WTC11 (cell line): ENCODE results near the gene CPNE9. TPM values are rescaled to one million over a fixed set of nuclear protein-coding genes. Genes with fewer than 3 reads are reported as not detected.

Experiments
- ATF1 ChIP-seq: sonication (generic); formaldehyde crosslinking; IDR thresholded peaks from 2 replicates; pipeline ENCODE4 v1.8.1; 2023; ENCODE audit warnings: mild to moderate bottlenecking, moderate library complexity, missing genetic modification reagents
- CBFB ChIP-seq: sonication (generic); formaldehyde crosslinking; IDR thresholded peaks from 2 replicates; pipeline ENCODE4 v1.8.1; 2022; ENCODE audit warnings: mild to moderate bottlenecking, low read depth, missing genetic modification reagents
- MXD4 ChIP-seq: fragments of 250-450 bp; sonication (Bioruptor Pico); IDR thresholded peaks from 2 replicates; pipeline ENCODE4 v1.8.0; 2021; ENCODE audit warnings: mild to moderate bottlenecking, moderate library complexity, borderline replicate concordance
- NFE2L1 ChIP-seq: sonication (generic); formaldehyde crosslinking; IDR thresholded peaks from 2 replicates; pipeline ENCODE4 v1.8.1; 2023; ENCODE audit warnings: missing genetic modification reagents
- PRRX2 ChIP-seq: fragments of 250-450 bp; sonication (Bioruptor Pico); IDR thresholded peaks from 2 replicates; pipeline ENCODE4 v1.8.0; 2021; ENCODE audit warnings: mild to moderate bottlenecking
- RELA ChIP-seq: sonication (generic); formaldehyde crosslinking; IDR thresholded peaks from 2 replicates; pipeline ENCODE4 v1.8.1; 2022; ENCODE audit warnings: missing genetic modification reagents, mild to moderate bottlenecking, borderline replicate concordance
- RORB ChIP-seq: fragments of 250-450 bp; sonication (Bioruptor Pico); IDR thresholded peaks from 2 replicates; pipeline ENCODE4 v1.9.0; 2021; ENCODE audit warnings: mild to moderate bottlenecking
- SOX15 ChIP-seq: fragments of 250-450 bp; sonication (Bioruptor Pico); IDR thresholded peaks from 2 replicates; pipeline ENCODE4 v1.9.0; 2021; ENCODE audit warnings: mild to moderate bottlenecking
- SP1 ChIP-seq: sonication (generic); formaldehyde crosslinking; conservative IDR thresholded peaks from 2 replicates; pipeline ENCODE4 v1.8.1; 2022; ENCODE audit warnings: missing genetic modification reagents
- TEAD4 ChIP-seq: sonication (generic); formaldehyde crosslinking; IDR thresholded peaks from 2 replicates; pipeline ENCODE4 v1.8.0; 2022; ENCODE audit warnings: mild to moderate bottlenecking, missing genetic modification reagents
- ZNF219 ChIP-seq: sonication (generic); formaldehyde crosslinking; IDR thresholded peaks from 2 replicates; pipeline ENCODE4 v1.8.0; 2023; ENCODE audit warnings: missing genetic modification reagents, mild to moderate bottlenecking, borderline replicate concordance
- ZNF317 ChIP-seq: sonication (generic); formaldehyde crosslinking; IDR thresholded peaks from 2 replicates; pipeline ENCODE4 v1.8.1; 2023; ENCODE audit warnings: low read depth, mild to moderate bottlenecking, moderate library complexity, missing genetic modification reagents, borderline replicate concordance
- ZNF396 ChIP-seq: fragments of 250-450 bp; sonication (Bioruptor Pico); IDR thresholded peaks from 2 replicates; pipeline ENCODE4 v1.8.0; 2021; ENCODE audit warnings: mild to moderate bottlenecking, moderate library complexity, borderline replicate concordance
- ZNF416 ChIP-seq: fragments of 250-450 bp; sonication (Bioruptor Pico); IDR thresholded peaks from 2 replicates; pipeline ENCODE4 v1.9.0; 2021; ENCODE audit warnings: mild to moderate bottlenecking, inconsistent platforms
- total RNA-seq: library from RNA; stranded (reverse); gene quantifications from 3 replicates; pipeline ENCODE4 v1.2.3, GENCODE V29; 2021
- TF ChIP-seq, protein P1 (sequence below): sonication (generic); formaldehyde crosslinking; IDR thresholded peaks from 2 replicates; pipeline ENCODE4 v1.8.0; 2023; ENCODE audit warnings: missing genetic modification reagents
- TF ChIP-seq, protein P2 (sequence below): sonication (generic); formaldehyde crosslinking; IDR thresholded peaks from 2 replicates; pipeline ENCODE4 v1.8.0; 2023; ENCODE audit warnings: missing genetic modification reagents, mild to moderate bottlenecking, borderline replicate concordance
- TF ChIP-seq, protein P3 (sequence below): sonication (generic); formaldehyde crosslinking; conservative IDR thresholded peaks from 2 replicates; pipeline ENCODE4 v1.8.1; 2023; ENCODE audit warnings: mild to moderate bottlenecking, low read depth, missing genetic modification reagents, moderate library complexity
- TF ChIP-seq, protein P4 (sequence below): sonication (generic); formaldehyde crosslinking; IDR thresholded peaks from 2 replicates; pipeline ENCODE4 v1.8.1; 2022; ENCODE audit warnings: missing genetic modification reagents, borderline replicate concordance
- TF ChIP-seq, protein P5 (sequence below): sonication (generic); formaldehyde crosslinking; conservative IDR thresholded peaks from 2 replicates; pipeline ENCODE4 v1.8.1; 2022; ENCODE audit warnings: mild to moderate bottlenecking, missing genetic modification reagents
- TF ChIP-seq, protein P6 (sequence below): sonication (generic); formaldehyde crosslinking; IDR thresholded peaks from 2 replicates; pipeline ENCODE4 v1.8.1; 2022; ENCODE audit warnings: low read depth, mild to moderate bottlenecking, moderate library complexity, missing genetic modification reagents, borderline replicate concordance
- TF ChIP-seq, protein P7 (sequence below): sonication (generic); formaldehyde crosslinking; IDR thresholded peaks from 2 replicates; pipeline ENCODE4 v1.8.1; 2023; ENCODE audit warnings: mild to moderate bottlenecking, missing genetic modification reagents
- TF ChIP-seq, protein P8 (sequence below): sonication (generic); formaldehyde crosslinking; IDR thresholded peaks from 2 replicates; pipeline ENCODE4 v1.8.1; 2023; ENCODE audit warnings: mild to moderate bottlenecking, missing genetic modification reagents, moderate library complexity

Gene CPNE9
- total RNA-seq, 1 experiment from 2014 or later: 3.2 TPM

DNA sequence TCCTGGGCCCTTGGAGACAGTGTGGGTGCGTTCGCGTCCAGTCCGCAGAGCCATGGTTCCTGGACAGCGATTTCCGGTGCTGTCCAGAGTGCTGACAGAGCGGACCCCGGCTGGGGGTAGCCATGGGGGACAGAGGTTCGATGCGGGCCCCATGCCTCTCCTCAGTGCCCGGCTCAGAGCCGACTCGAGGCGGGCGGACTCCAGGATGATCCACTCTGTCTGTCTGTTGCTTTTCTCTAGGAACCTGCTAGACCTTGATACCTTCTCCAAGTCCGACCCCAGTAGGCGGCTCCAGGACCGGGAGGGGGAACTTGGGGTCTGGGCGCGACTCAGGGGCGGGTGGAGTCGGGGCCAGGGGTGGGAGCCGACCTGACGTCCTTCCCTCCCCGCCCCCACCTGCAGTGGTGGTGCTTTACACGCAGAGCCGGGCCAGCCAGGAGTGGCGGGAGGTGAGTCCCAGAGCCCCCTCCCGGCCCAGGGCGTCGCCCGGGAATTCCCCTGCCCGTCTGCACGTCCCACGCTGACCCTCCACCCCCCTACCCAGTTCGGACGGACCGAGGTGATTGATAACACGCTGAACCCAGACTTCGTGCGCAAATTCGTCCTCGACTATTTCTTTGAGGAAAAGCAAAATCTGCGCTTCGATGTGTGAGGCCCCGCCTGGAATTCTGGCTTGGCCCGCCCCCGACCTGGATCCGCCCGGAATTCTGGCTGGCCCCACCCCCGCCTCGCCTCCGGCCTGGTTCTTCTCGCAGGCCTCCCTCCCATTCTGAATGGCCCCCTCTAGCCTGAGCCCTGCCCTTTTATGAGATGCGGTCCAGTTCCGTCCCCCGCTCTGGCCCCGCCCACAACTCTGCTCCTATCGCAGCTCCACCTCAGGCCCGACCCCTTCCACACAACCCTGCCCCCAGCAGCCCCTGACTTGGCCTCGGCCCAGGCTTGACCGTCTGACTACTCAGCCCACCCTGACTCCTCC lies 1.0 kb downstream of the CPNE9 start (continued):
- TF ChIP-seq, protein P1, sequence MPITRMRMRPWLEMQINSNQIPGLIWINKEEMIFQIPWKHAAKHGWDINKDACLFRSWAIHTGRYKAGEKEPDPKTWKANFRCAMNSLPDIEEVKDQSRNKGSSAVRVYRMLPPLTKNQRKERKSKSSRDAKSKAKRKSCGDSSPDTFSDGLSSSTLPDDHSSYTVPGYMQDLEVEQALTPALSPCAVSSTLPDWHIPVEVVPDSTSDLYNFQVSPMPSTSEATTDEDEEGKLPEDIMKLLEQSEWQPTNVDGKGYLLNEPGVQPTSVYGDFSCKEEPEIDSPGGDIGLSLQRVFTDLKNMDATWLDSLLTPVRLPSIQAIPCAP (CRISPR knock-in tag): peak; percentile 95; the same call in 1 of the 2 replicates
- TF ChIP-seq TEAD4 (CRISPR knock-in tag) (peak; percentile 98), ATF1 (CRISPR knock-in tag) (peak; percentile 86), RORB (no peak), MXD4 (CRISPR knock-in tag) (no peak), RELA (CRISPR knock-in tag) (peak; percentile 91; the same call in 1 of the 2 replicates), PRRX2 (CRISPR knock-in tag) (no peak), CBFB (CRISPR knock-in tag) (no peak), ZNF219 (peak; percentile 98), ZNF416 (CRISPR knock-in tag) (no peak), SP1 (CRISPR knock-in tag) (peak; percentile 68; the same call in 1 of the 2 replicates), ZNF317 (CRISPR knock-in tag) (peak; percentile 58; the same call in 1 of the 2 replicates), SOX15 (no peak), ZNF396 (CRISPR knock-in tag) (peak; percentile 57; the same call in 1 of the 2 replicates), NFE2L1 (CRISPR knock-in tag) (peak; percentile 91)
- TF ChIP-seq, protein P2, sequence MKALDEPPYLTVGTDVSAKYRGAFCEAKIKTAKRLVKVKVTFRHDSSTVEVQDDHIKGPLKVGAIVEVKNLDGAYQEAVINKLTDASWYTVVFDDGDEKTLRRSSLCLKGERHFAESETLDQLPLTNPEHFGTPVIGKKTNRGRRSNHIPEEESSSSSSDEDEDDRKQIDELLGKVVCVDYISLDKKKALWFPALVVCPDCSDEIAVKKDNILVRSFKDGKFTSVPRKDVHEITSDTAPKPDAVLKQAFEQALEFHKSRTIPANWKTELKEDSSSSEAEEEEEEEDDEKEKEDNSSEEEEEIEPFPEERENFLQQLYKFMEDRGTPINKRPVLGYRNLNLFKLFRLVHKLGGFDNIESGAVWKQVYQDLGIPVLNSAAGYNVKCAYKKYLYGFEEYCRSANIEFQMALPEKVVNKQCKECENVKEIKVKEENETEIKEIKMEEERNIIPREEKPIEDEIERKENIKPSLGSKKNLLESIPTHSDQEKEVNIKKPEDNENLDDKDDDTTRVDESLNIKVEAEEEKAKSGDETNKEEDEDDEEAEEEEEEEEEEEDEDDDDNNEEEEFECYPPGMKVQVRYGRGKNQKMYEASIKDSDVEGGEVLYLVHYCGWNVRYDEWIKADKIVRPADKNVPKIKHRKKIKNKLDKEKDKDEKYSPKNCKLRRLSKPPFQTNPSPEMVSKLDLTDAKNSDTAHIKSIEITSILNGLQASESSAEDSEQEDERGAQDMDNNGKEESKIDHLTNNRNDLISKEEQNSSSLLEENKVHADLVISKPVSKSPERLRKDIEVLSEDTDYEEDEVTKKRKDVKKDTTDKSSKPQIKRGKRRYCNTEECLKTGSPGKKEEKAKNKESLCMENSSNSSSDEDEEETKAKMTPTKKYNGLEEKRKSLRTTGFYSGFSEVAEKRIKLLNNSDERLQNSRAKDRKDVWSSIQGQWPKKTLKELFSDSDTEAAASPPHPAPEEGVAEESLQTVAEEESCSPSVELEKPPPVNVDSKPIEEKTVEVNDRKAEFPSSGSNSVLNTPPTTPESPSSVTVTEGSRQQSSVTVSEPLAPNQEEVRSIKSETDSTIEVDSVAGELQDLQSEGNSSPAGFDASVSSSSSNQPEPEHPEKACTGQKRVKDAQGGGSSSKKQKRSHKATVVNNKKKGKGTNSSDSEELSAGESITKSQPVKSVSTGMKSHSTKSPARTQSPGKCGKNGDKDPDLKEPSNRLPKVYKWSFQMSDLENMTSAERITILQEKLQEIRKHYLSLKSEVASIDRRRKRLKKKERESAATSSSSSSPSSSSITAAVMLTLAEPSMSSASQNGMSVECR (CRISPR knock-in tag): peak; percentile 98
- TF ChIP-seq, protein P3, sequence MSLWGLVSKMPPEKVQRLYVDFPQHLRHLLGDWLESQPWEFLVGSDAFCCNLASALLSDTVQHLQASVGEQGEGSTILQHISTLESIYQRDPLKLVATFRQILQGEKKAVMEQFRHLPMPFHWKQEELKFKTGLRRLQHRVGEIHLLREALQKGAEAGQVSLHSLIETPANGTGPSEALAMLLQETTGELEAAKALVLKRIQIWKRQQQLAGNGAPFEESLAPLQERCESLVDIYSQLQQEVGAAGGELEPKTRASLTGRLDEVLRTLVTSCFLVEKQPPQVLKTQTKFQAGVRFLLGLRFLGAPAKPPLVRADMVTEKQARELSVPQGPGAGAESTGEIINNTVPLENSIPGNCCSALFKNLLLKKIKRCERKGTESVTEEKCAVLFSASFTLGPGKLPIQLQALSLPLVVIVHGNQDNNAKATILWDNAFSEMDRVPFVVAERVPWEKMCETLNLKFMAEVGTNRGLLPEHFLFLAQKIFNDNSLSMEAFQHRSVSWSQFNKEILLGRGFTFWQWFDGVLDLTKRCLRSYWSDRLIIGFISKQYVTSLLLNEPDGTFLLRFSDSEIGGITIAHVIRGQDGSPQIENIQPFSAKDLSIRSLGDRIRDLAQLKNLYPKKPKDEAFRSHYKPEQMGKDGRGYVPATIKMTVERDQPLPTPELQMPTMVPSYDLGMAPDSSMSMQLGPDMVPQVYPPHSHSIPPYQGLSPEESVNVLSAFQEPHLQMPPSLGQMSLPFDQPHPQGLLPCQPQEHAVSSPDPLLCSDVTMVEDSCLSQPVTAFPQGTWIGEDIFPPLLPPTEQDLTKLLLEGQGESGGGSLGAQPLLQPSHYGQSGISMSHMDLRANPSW (CRISPR knock-in tag): no peak
- TF ChIP-seq, protein P4, sequence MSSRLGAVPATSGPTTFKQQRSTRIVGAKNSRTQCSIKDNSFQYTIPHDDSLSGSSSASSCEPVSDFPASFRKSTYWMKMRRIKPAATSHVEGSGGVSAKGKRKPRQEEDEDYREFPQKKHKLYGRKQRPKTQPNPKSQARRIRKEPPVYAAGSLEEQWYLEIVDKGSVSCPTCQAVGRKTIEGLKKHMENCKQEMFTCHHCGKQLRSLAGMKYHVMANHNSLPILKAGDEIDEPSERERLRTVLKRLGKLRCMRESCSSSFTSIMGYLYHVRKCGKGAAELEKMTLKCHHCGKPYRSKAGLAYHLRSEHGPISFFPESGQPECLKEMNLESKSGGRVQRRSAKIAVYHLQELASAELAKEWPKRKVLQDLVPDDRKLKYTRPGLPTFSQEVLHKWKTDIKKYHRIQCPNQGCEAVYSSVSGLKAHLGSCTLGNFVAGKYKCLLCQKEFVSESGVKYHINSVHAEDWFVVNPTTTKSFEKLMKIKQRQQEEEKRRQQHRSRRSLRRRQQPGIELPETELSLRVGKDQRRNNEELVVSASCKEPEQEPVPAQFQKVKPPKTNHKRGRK (CRISPR knock-in tag): 0 out of 2 replicates have a peak, but pooled peaks have one; percentile 64
- TF ChIP-seq, protein P5, sequence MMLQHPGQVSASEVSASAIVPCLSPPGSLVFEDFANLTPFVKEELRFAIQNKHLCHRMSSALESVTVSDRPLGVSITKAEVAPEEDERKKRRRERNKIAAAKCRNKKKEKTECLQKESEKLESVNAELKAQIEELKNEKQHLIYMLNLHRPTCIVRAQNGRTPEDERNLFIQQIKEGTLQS: no peak
- TF ChIP-seq, protein P6, sequence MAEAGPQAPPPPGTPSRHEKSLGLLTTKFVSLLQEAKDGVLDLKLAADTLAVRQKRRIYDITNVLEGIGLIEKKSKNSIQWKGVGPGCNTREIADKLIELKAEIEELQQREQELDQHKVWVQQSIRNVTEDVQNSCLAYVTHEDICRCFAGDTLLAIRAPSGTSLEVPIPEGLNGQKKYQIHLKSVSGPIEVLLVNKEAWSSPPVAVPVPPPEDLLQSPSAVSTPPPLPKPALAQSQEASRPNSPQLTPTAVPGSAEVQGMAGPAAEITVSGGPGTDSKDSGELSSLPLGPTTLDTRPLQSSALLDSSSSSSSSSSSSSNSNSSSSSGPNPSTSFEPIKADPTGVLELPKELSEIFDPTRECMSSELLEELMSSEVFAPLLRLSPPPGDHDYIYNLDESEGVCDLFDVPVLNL (CRISPR knock-in tag): peak; percentile 82
- TF ChIP-seq, protein P7, sequence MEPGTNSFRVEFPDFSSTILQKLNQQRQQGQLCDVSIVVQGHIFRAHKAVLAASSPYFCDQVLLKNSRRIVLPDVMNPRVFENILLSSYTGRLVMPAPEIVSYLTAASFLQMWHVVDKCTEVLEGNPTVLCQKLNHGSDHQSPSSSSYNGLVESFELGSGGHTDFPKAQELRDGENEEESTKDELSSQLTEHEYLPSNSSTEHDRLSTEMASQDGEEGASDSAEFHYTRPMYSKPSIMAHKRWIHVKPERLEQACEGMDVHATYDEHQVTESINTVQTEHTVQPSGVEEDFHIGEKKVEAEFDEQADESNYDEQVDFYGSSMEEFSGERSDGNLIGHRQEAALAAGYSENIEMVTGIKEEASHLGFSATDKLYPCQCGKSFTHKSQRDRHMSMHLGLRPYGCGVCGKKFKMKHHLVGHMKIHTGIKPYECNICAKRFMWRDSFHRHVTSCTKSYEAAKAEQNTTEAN (CRISPR knock-in tag): peak; percentile 78; the same call in 1 of the 2 replicates
- TF ChIP-seq, protein P8, sequence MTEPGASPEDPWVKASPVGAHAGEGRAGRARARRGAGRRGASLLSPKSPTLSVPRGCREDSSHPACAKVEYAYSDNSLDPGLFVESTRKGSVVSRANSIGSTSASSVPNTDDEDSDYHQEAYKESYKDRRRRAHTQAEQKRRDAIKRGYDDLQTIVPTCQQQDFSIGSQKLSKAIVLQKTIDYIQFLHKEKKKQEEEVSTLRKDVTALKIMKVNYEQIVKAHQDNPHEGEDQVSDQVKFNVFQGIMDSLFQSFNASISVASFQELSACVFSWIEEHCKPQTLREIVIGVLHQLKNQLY: peak; percentile 29; the same call in 1 of the 2 replicates
